ENCODE data around the gene GNG2. TPM values are rescaled to one million over a fixed set of nuclear protein-coding genes. Genes with fewer than 3 reads are reported as not detected.

The GNG2 gene
- total RNA-seq, 1 experiment from 2014 or later = not detected

DNA sequence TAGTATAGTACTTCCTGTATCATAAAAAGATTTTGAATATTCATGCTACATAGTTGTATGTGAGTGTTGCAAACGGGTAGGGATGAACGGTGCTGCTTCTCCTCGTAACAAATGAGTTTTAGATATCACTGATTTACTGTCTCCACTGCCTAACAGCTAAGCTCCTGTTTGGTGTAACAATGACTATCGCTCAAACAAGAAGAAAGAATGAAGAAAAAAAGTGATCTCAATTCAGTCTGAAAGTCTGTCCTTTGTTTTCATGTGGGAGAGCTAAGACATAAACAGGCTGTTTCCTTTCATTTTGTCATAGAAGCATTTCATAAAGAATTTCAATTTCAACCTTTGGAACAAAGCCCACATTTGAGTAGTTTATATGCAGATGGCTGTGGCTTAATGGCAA, 102.9 kb downstream of the GNG2 start:
- Mint-ChIP-seq H3K36me3 (ENCODE audit: insufficient read depth, unreplicated experiment) (no peaks in the 10 kb centered on the region), H3K9me3 (ENCODE audit: low read depth, unreplicated experiment) (peaks cover 20% of the 10 kb centered on the region), H3K27ac (ENCODE audit: unreplicated experiment) (no peak overlapping the region), H3K4me1 (ENCODE audit: low read depth, unreplicated experiment) (no peaks in the 10 kb centered on the region), H3K27me3 (ENCODE audit: unreplicated experiment) (peaks cover 62% of the 10 kb centered on the region), H3K4me3 (ENCODE audit: low read depth, unreplicated experiment) (no peak overlapping the region)
- TF ChIP-seq, protein P1, sequence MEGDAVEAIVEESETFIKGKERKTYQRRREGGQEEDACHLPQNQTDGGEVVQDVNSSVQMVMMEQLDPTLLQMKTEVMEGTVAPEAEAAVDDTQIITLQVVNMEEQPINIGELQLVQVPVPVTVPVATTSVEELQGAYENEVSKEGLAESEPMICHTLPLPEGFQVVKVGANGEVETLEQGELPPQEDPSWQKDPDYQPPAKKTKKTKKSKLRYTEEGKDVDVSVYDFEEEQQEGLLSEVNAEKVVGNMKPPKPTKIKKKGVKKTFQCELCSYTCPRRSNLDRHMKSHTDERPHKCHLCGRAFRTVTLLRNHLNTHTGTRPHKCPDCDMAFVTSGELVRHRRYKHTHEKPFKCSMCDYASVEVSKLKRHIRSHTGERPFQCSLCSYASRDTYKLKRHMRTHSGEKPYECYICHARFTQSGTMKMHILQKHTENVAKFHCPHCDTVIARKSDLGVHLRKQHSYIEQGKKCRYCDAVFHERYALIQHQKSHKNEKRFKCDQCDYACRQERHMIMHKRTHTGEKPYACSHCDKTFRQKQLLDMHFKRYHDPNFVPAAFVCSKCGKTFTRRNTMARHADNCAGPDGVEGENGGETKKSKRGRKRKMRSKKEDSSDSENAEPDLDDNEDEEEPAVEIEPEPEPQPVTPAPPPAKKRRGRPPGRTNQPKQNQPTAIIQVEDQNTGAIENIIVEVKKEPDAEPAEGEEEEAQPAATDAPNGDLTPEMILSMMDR (IDR thresholded peaks at IDR 0.05; ENCODE audit: unreplicated experiment) = no peak
- intact Hi-C loops (cut with micrococcal nuclease; ENCODE audit: unreplicated experiment) = no loop called here
- CTCF ChIA-PET = interaction anchor here (0.6 kb wide), 1 partner anchor 45 kb away, joined by 4 read pairs; no protein-coding TSS in a partner anchor
- no peak for DNase-seq
- no TSS peak for BruUV-seq (replicated peaks)

DNA sequence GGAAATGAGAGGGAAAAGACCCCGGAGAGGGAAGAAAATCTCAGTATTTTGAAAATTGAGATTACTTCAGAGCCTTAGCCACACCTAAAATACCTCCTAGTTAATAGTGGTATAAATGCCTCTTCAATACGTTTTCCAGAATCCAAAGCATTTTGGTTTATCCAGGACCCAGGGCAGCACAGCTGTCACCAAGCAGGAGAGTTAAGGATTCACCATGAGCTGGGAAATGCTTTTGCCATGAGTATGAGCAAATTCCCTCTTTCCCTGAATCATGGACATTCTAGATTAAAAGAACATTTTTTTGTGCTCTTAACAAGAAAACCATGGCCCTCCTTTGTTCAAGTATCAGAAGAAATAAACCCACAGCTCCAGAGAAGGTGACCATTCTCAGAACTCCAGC, 107.1 kb downstream of the GNG2 start:
- H3K4me3 Mint-ChIP-seq (ENCODE audit: low read depth, unreplicated experiment) = no peak overlapping the region
- H3K4me1 Mint-ChIP-seq (ENCODE audit: low read depth, unreplicated experiment) = no peaks in the 10 kb centered on the region
- TF ChIP-seq, protein P1 (IDR thresholded peaks at IDR 0.05; ENCODE audit: unreplicated experiment) = no peak
- no peak overlapping the region for H3K27ac Mint-ChIP-seq (ENCODE audit: unreplicated experiment)
- H3K36me3 Mint-ChIP-seq (ENCODE audit: insufficient read depth, unreplicated experiment) = no peaks in the 10 kb centered on the region
- no TSS peak for BruUV-seq (replicated peaks)
- DNase-seq = no peak
- CTCF ChIA-PET = no interaction called here
- intact Hi-C loops (cut with micrococcal nuclease; ENCODE audit: unreplicated experiment) = no loop called here
- peaks cover 54% of the 10 kb centered on the region for H3K27me3 Mint-ChIP-seq (ENCODE audit: unreplicated experiment)
- no peaks in the 10 kb centered on the region for H3K9me3 Mint-ChIP-seq (ENCODE audit: low read depth, unreplicated experiment)

DNA sequence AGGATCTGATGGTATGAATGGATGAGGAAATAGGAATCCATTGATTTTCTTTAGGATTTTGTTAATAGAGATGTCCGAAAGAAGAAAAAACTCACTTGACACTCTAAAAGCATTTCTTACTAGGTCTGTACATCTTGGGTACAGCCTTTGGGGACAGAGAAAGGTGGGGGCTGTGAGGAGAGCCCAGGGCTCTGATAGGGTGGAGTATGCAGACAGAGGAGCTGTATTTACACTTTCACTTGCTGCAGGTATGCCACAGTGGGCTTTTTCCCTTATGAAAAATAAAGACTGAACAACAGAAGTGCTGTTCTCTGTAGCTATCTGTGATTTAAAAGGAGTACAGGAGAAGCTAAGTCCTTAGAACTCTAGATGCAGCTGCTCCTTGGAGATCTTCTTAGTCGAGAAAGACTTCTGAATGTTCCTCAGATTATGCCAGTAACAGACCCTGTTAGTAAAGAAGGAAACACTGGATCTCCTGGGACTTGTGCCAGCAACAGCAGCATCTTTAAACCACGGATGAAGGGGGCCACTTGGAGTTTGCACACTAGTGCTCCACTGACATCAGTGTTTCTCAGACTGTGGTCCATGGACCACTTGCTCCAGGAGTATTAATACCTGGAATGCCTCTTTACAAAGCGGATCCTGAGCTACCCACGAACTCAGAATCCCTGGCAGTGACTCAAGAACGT, 109.6 kb downstream of the GNG2 start:
- no peaks in the 10 kb centered on the region for H3K4me1 Mint-ChIP-seq (ENCODE audit: low read depth, unreplicated experiment)
- CTCF ChIA-PET = no interaction called here
- intact Hi-C loops (cut with micrococcal nuclease; ENCODE audit: unreplicated experiment) = no loop called here
- H3K27me3 Mint-ChIP-seq (ENCODE audit: unreplicated experiment) = peaks cover 57% of the 10 kb centered on the region
- no TSS peak for BruUV-seq (replicated peaks)
- DNase-seq = no peak
- H3K4me3 Mint-ChIP-seq (ENCODE audit: low read depth, unreplicated experiment) = no peak overlapping the region
- no peaks in the 10 kb centered on the region for H3K36me3 Mint-ChIP-seq (ENCODE audit: insufficient read depth, unreplicated experiment)
- no peak overlapping the region for H3K27ac Mint-ChIP-seq (ENCODE audit: unreplicated experiment)
- no peaks in the 10 kb centered on the region for H3K9me3 Mint-ChIP-seq (ENCODE audit: low read depth, unreplicated experiment)
- TF ChIP-seq, protein P1 (IDR thresholded peaks at IDR 0.05; ENCODE audit: unreplicated experiment) = no peak

DNA sequence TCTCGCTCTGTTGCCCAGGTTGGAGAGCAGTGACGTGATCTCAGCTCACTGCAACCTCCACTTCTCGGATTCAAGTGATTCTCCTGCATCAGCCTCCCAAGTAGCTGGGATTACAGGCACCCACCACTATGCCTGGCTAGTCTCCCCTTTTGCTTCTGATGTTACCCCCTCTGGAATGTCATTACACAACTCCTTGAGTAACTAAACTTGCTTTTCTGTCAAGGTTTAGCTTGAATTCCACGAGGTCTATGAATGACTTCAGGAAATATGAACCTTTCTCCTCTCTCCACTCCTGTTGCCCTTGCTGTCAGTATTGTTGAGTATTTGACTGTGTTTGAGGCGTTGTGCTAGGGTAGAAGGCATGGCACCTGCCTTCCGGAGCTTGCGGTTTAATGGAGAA, 112.2 kb downstream of the GNG2 start:
- no TSS peak for BruUV-seq (replicated peaks)
- Mint-ChIP-seq H3K27me3 (ENCODE audit: unreplicated experiment) (peaks cover 59% of the 10 kb centered on the region), H3K9me3 (ENCODE audit: low read depth, unreplicated experiment) (no peaks in the 10 kb centered on the region), H3K4me1 (ENCODE audit: low read depth, unreplicated experiment) (no peaks in the 10 kb centered on the region), H3K4me3 (ENCODE audit: low read depth, unreplicated experiment) (no peak overlapping the region), H3K27ac (ENCODE audit: unreplicated experiment) (no peak overlapping the region), H3K36me3 (ENCODE audit: insufficient read depth, unreplicated experiment) (no peaks in the 10 kb centered on the region)
- CTCF ChIA-PET = interaction anchor here (0.6 kb wide), 1 partner anchor 1113 kb away, joined by 3 read pairs; no protein-coding TSS in a partner anchor
- intact Hi-C loops (cut with micrococcal nuclease; ENCODE audit: unreplicated experiment) = no loop called here
- no peak for DNase-seq
- TF ChIP-seq, protein P1 (IDR thresholded peaks at IDR 0.05; ENCODE audit: unreplicated experiment) = no peak

Data from Calu3 (cell line).